Endothelial cell of umbilical vein (primary cell): ENCODE data around the gene CPNE5. TPM values are rescaled to one million over a fixed set of nuclear protein-coding genes. Genes with fewer than 3 reads are reported as not detected.

ENCODE experiments used
- BruUV-seq: library from RNA; stranded (reverse); fragments of 400-500 nt; replicated peaks from 2 replicates; lab custom pipeline; 2021; lab: Mats Ljungman, UMichigan
- CTCF ChIA-PET: fragments of 300-600, 350-600 bp; sonication (Branson Sonifier 250); formaldehyde crosslinking; loops from one replicate; lab custom pipeline; 2021; ENCODE audit warnings: antibody characterized with exemption, inconsistent platforms; lab: Charles Lee
- POLR2A ChIA-PET: fragments of 300-600, 350-600 bp; sonication (Branson Sonifier 250); formaldehyde crosslinking; loops from one replicate; lab custom pipeline; 2021; ENCODE audit warnings: antibody characterized with exemption, inconsistent platforms; lab: Charles Lee
- DNase-seq: peaks from one replicate; pipeline ENCODE4 v3.0.0-alpha.2; 2011; ENCODE audit warnings: low read depth, low spot score
- FAIRE-seq: peaks from 2 replicates; lab custom pipeline; 2011; peaks lifted over from hg19 to GRCh38; lab: Jason Lieb, UNC
- H2AFZ ChIP-seq: 2 replicates; pipeline ENCODE4 v1.6.0; 2012; ENCODE audit warnings: low read depth, low read length, control low read depth, inconsistent platforms
- H3K27ac ChIP-seq: 2 replicates; pipeline ENCODE4 v1.5.1; 2011; ENCODE audit warnings: low read depth, mild to moderate bottlenecking, control low read depth, low read length, moderate library complexity; ENCODE audit not compliant: insufficient read depth
- H3K27me3 ChIP-seq, 2 experiments: 2 replicates each; pipeline versions ENCODE4 v1.6.0 to v1.6.1; 2011; ENCODE audit warnings: low read length in 2 of 2, mixed read lengths in 1 of 2; ENCODE audit not compliant: control insufficient read depth in 2 of 2, insufficient read depth in 2 of 2
- H3K36me3 ChIP-seq, 2 experiments: 2 replicates in 1 of 2; 3 replicates in 1 of 2; pipeline ENCODE4 v1.5.1; 2011; ENCODE audit warnings: low read length in 2 of 2, mild to moderate bottlenecking in 1 of 2, moderate library complexity in 1 of 2; ENCODE audit not compliant: control insufficient read depth in 2 of 2, insufficient read depth in 2 of 2; ENCODE audit errors: extremely low read depth in 1 of 2
- H3K4me1 ChIP-seq: 3 replicates; pipeline ENCODE4 v1.5.1; 2011; ENCODE audit warnings: mild to moderate bottlenecking, low read length; ENCODE audit not compliant: control insufficient read depth, insufficient read depth; ENCODE audit errors: extremely low read depth
- H3K4me2 ChIP-seq: 2 replicates; pipeline ENCODE4 v1.6.1; 2011; ENCODE audit warnings: low read length, control low read depth, mixed read lengths; ENCODE audit not compliant: insufficient read depth
- H3K4me3 ChIP-seq, 3 experiments: fragments of 200-600 bp in 1 of 3; sonication (generic), shearing (Covaris generic) in 1 of 3; replicated peaks in 1 of 3; 2 replicates each; pipeline ENCODE4 v1.5.1; 2011 to 2016; ENCODE audit warnings: control low read depth in 3 of 3, low read length in 3 of 3, mild to moderate bottlenecking in 2 of 3, inconsistent platforms in 1 of 3, low read depth in 1 of 3, moderate library complexity in 1 of 3; ENCODE audit not compliant: insufficient read depth in 1 of 3
- H3K79me2 ChIP-seq: 2 replicates; pipeline ENCODE4 v1.6.0; 2012; ENCODE audit warnings: low read length, inconsistent platforms; ENCODE audit not compliant: control insufficient read depth, insufficient read depth
- H3K9ac ChIP-seq: replicated peaks from 2 replicates; pipeline ENCODE3; 2011; ENCODE audit warnings: low read length, control low read depth; ENCODE audit not compliant: insufficient read depth; ENCODE audit errors: extremely low read depth
- H3K9me1 ChIP-seq: replicated peaks from 3 replicates; pipeline ENCODE4 v1.6.0; 2011; ENCODE audit warnings: mild to moderate bottlenecking, low read length; ENCODE audit not compliant: control insufficient read depth, insufficient read depth; ENCODE audit errors: extremely low read depth
- H3K9me3 ChIP-seq: replicated peaks from 2 replicates; pipeline ENCODE4 v1.5.1; 2012; ENCODE audit warnings: low read length, inconsistent platforms; ENCODE audit not compliant: control insufficient read depth, insufficient read depth
- H4K20me1 ChIP-seq: replicated peaks from 2 replicates; pipeline ENCODE3; 2011; ENCODE audit warnings: mild to moderate bottlenecking, low read length; ENCODE audit not compliant: control insufficient read depth, insufficient read depth; ENCODE audit errors: extremely low read depth
- CTCF ChIP-seq, 2 donors: IDR thresholded peaks; 1 replicate in 1 of 2; 2 replicates in 1 of 2; pipeline ENCODE4 v1.5.1; 2011; ENCODE audit warnings: low read length in 2 of 2, mild to moderate bottlenecking in 2 of 2, moderate library complexity in 2 of 2, control low read depth in 1 of 2, inconsistent platforms in 1 of 2, low read depth in 1 of 2; ENCODE audit not compliant: insufficient read depth in 1 of 2; ENCODE audit errors: extremely low read depth in 1 of 2
- EZH2 ChIP-seq: IDR thresholded peaks from 2 replicates; pipeline ENCODE4 v1.6.1; 2012; ENCODE audit warnings: borderline replicate concordance, low read depth, mild to moderate bottlenecking, moderate library complexity, low read length, inconsistent platforms; ENCODE audit not compliant: severe bottlenecking
- FOS ChIP-seq: IDR thresholded peaks from 2 replicates; pipeline ENCODE4 v1.6.1; 2011; ENCODE audit warnings: mild to moderate bottlenecking, low read length, moderate library complexity, borderline replicate concordance; ENCODE audit not compliant: insufficient read depth
- GATA2 ChIP-seq: IDR thresholded peaks from 2 replicates; pipeline ENCODE4 v1.7.0; 2011; ENCODE audit warnings: low read depth, mild to moderate bottlenecking, moderate library complexity, mixed read lengths, low read length; ENCODE audit not compliant: insufficient read length, insufficient read depth
- JUN ChIP-seq: IDR thresholded peaks from 2 replicates; pipeline ENCODE4 v1.6.1; 2011; ENCODE audit warnings: borderline replicate concordance, low read depth; ENCODE audit not compliant: insufficient read length, insufficient read depth
- MAX ChIP-seq: IDR thresholded peaks from 2 replicates; pipeline ENCODE4 v1.6.1; 2011; ENCODE audit not compliant: insufficient read depth, insufficient read length
- MYC ChIP-seq: IDR thresholded peaks from one replicate; pipeline ENCODE4 v1.6.1; 2011; ENCODE audit warnings: mild to moderate bottlenecking, low read depth, low read length
- POLR2A ChIP-seq: IDR thresholded peaks from 2 replicates; pipeline ENCODE4 v1.6.1; 2012; ENCODE audit warnings: low read depth, mild to moderate bottlenecking, control low read depth, low read length
- POLR2AphosphoS5 ChIP-seq: IDR thresholded peaks from 2 replicates; pipeline ENCODE4 v1.6.1; 2012; ENCODE audit warnings: low read depth, mild to moderate bottlenecking, control low read depth, low read length, moderate library complexity; ENCODE audit not compliant: insufficient read depth
- dilution Hi-C: fragments of 300-500 bp; cut with MboI; formaldehyde crosslinking; loops from one replicate; pipeline ENCODE4 v1.15.0; 2019; ENCODE audit warnings: low sequenced_read_pairs; ENCODE audit not compliant: extremely low pct_ligation_motif_present
- intact Hi-C: fragments of 100-400 bp; cut with micrococcal nuclease; formaldehyde crosslinking; loops from one replicate; pipeline ENCODE4 v1.10.0; 2022
- polyA plus RNA-seq, 4 experiments: library from polyadenylated mRNA; depleted of rRNA in 3 of 4; stranded (reverse) in 3 of 4; unstranded in 1 of 4; fragments of >200 nt; gene quantifications; 2 replicates each; pipeline versions ENCODE4 v1.2.1 to v1.2.3, GENCODE V29; 2011 to 2012; ENCODE audit warnings: missing spikeins in 1 of 4
- total RNA-seq: library from RNA; stranded (reverse); gene quantifications from 2 replicates; pipeline ENCODE4 v1.2.3, GENCODE V29; 2021

Gene CPNE5
- total and polyA plus RNA-seq, 2 donors (not counting 3 experiments of a cell fraction or from before 2014, with no cell fraction given): 18.8 to 49.4 TPM

- H4K20me1 ChIP-seq: no peaks in the 10 kb centered on the region
- no peak for TF ChIP-seq MYC
- TF ChIP-seq POLR2AphosphoS5: no peak
- TF ChIP-seq JUN: no peak
- no peak for TF ChIP-seq FOS
- TF ChIP-seq MAX: no peak
- no peak for TF ChIP-seq EZH2
- TF ChIP-seq GATA2: no peak
- no peak for TF ChIP-seq CTCF (IDR thresholded peaks at IDR 0.05; ENCODE audit: extremely low read depth in 1 of 2, insufficient read depth in 1 of 2, low read depth in 1 of 2, low read length in 2 of 2)
- TF ChIP-seq POLR2A: no peak
- ChIA-PET POLR2A (no interaction called here), CTCF (interaction anchor here (0.8 to 3.5 kb wide), 5 partner anchors 11 to 154 kb away, joined by 3 to 17 read pairs (median 10); partner anchors contain the start of gene PPIL1)
- no peak overlapping the region for H3K27ac ChIP-seq
- intact Hi-C loops: no loop called here
- H3K4me2 ChIP-seq: no peak overlapping the region
- peaks cover 3 to 6% of the 10 kb centered on the region in 2 experiments for H3K36me3 ChIP-seq
- H3K4me1 ChIP-seq: peaks cover 8% of the 10 kb centered on the region
- no peak overlapping the region for H3K9ac ChIP-seq
- peaks cover 40% of the 10 kb centered on the region for H3K79me2 ChIP-seq
- dilution Hi-C loops: no loop called here
- no peak for DNase-seq
- H2AFZ ChIP-seq: no peak overlapping the region
- no peaks in the 10 kb centered on the region for H3K9me1 ChIP-seq
- no peak overlapping the region for H3K4me3 ChIP-seq
- no TSS peak for BruUV-seq
- H3K27me3 ChIP-seq: no peaks in the 10 kb centered on the region
- no peaks in the 10 kb centered on the region for H3K9me3 ChIP-seq
- FAIRE-seq: no peak
These were observed 24.7 kb upstream of the CPNE5 start for GRCh38 chr6:36863670-36864540.
